ENCODE measurements around the gene PRKN. TPM values are rescaled to one million over a fixed set of nuclear protein-coding genes. Genes with fewer than 3 reads are reported as not detected.

PRKN gene
- total and polyA plus RNA-seq, 2 experiments from 2014 or later = 0.10 to 0.84 TPM

DNA sequence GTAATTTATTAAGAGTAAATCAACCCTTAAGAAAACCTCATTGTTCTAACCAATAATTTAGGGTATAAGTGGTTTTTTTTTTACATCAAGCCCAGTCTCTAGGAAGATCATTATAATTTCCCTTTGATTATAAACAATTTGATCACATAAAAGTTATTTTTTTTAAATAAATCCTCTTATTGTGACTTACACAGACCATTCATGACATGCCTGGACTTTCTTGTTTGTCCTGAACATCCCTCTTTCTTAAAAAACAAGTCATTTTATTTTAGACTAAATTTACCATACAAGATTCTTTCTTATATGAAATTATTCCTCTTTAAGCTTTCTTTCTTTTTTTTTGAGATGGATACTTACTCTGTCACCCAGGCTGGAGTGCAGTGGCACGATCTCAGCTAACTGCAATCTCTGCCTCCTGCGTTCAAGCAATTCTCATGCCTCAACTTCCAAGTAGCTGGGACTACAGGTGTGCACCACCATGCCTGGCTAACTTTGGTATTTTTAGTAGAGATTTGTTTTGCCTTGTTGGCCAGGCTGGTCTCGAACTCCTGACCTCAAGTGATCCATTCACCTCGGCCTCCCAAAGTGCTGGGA, 1400.1 kb downstream of the PRKN start (continued):
- no peak for TF ChIP-seq EZH2phosphoT487 (IDR thresholded peaks at IDR 0.05; ENCODE audit: unreplicated experiment)
- TF ChIP-seq, protein P1, sequence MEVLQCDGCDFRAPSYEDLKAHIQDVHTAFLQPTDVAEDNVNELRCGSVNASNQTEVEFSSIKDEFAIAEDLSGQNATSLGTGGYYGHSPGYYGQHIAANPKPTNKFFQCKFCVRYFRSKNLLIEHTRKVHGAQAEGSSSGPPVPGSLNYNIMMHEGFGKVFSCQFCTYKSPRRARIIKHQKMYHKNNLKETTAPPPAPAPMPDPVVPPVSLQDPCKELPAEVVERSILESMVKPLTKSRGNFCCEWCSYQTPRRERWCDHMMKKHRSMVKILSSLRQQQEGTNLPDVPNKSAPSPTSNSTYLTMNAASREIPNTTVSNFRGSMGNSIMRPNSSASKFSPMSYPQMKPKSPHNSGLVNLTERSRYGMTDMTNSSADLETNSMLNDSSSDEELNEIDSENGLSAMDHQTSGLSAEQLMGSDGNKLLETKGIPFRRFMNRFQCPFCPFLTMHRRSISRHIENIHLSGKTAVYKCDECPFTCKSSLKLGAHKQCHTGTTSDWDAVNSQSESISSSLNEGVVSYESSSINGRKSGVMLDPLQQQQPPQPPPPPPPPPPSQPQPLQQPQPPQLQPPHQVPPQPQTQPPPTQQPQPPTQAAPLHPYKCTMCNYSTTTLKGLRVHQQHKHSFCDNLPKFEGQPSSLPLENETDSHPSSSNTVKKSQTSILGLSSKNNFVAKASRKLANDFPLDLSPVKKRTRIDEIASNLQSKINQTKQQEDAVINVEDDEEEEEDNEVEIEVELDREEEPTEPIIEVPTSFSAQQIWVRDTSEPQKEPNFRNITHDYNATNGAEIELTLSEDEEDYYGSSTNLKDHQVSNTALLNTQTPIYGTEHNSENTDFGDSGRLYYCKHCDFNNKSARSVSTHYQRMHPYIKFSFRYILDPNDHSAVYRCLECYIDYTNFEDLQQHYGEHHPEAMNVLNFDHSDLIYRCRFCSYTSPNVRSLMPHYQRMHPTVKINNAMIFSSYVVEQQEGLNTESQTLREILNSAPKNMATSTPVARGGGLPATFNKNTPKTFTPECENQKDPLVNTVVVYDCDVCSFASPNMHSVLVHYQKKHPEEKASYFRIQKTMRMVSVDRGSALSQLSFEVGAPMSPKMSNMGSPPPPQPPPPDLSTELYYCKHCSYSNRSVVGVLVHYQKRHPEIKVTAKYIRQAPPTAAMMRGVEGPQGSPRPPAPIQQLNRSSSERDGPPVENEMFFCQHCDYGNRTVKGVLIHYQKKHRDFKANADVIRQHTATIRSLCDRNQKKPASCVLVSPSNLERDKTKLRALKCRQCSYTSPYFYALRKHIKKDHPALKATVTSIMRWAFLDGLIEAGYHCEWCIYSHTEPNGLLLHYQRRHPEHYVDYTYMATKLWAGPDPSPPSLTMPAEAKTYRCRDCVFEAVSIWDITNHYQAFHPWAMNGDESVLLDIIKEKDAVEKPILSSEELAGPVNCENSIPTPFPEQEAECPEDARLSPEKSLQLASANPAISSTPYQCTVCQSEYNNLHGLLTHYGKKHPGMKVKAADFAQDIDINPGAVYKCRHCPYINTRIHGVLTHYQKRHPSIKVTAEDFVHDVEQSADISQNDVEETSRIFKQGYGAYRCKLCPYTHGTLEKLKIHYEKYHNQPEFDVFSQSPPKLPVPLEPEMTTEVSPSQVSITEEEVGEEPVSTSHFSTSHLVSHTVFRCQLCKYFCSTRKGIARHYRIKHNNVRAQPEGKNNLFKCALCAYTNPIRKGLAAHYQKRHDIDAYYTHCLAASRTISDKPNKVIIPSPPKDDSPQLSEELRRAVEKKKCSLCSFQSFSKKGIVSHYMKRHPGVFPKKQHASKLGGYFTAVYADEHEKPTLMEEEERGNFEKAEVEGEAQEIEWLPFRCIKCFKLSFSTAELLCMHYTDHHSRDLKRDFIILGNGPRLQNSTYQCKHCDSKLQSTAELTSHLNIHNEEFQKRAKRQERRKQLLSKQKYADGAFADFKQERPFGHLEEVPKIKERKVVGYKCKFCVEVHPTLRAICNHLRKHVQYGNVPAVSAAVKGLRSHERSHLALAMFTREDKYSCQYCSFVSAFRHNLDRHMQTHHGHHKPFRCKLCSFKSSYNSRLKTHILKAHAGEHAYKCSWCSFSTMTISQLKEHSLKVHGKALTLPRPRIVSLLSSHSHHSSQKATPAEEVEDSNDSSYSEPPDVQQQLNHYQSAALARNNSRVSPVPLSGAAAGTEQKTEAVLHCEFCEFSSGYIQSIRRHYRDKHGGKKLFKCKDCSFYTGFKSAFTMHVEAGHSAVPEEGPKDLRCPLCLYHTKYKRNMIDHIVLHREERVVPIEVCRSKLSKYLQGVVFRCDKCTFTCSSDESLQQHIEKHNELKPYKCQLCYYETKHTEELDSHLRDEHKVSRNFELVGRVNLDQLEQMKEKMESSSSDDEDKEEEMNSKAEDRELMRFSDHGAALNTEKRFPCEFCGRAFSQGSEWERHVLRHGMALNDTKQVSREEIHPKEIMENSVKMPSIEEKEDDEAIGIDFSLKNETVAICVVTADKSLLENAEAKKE (CRISPR knock-in tag; IDR thresholded peaks at IDR 0.05) = no peak

DNA sequence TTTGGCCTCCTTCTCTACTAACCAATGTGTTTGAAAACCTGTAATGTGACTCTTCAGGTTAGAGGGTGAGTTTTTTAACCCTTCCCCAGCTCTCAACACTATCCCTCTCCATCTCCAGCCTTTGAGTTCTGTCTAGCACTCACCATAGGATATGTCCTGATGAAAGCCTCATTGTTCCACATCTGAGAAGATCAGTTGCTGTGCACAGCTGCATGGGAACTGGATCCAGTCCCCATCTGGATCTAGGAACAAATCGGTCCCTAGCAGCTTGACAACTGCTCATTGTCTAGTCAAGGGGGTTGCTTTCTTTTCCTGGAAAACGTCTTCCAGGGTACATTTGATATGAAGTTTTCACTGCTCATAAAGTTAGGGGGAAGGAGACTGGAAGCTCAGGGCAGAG, 1408.3 kb downstream of the PRKN start:
- Histone ChIP-seq H3K27me3 (ENCODE audit: insufficient read depth) (no peaks in the 10 kb centered on the region), H3K4me2 (no peak overlapping the region), H3K36me3 (ENCODE audit: insufficient read depth) (peaks cover 5% of the 10 kb centered on the region; the same call in 1 of the 2 replicates), H4K20me1 (replicated peaks; ENCODE audit: insufficient read depth) (no peaks in the 10 kb centered on the region), H3F3A (replicated peaks; ENCODE audit: low read depth) (no peaks in the 10 kb centered on the region), H3K27ac (ENCODE audit: low read depth) (no peak overlapping the region), H3K9me2 (ENCODE audit: insufficient read depth) (peaks cover 12% of the 10 kb centered on the region; the same call in 1 of the 2 replicates), H3K4me3 (no peak overlapping the region), H3K79me2 (replicated peaks; ENCODE audit: insufficient read depth) (no peaks in the 10 kb centered on the region), H3K4me1 (ENCODE audit: insufficient read depth) (peaks cover 5% of the 10 kb centered on the region; the same call in 1 of the 2 replicates), H2AFZ (no peak overlapping the region)
- Mint-ChIP-seq H3K9me3 (peaks cover 34% of the 10 kb centered on the region), H3K36me3 (ENCODE audit: low read depth) (peaks cover 26% of the 10 kb centered on the region), H3K4me1 (peaks cover 13% of the 10 kb centered on the region), H3K4me3 (no peak overlapping the region), H3K27ac (no peak overlapping the region), H3K27me3 (ENCODE audit: insufficient read depth, low read depth, poor library complexity) (no peaks in the 10 kb centered on the region)
- DNase-seq (ENCODE audit: low spot score) (no peak), ATAC-seq (no peak)
- TF ChIP-seq POLR2AphosphoS5 (IDR thresholded peaks at IDR 0.05; ENCODE audit: low read depth) = no peak
- no peak for TF ChIP-seq NANOG (IDR thresholded peaks at IDR 0.05; ENCODE audit: borderline replicate concordance)
- TF ChIP-seq, protein P2, sequence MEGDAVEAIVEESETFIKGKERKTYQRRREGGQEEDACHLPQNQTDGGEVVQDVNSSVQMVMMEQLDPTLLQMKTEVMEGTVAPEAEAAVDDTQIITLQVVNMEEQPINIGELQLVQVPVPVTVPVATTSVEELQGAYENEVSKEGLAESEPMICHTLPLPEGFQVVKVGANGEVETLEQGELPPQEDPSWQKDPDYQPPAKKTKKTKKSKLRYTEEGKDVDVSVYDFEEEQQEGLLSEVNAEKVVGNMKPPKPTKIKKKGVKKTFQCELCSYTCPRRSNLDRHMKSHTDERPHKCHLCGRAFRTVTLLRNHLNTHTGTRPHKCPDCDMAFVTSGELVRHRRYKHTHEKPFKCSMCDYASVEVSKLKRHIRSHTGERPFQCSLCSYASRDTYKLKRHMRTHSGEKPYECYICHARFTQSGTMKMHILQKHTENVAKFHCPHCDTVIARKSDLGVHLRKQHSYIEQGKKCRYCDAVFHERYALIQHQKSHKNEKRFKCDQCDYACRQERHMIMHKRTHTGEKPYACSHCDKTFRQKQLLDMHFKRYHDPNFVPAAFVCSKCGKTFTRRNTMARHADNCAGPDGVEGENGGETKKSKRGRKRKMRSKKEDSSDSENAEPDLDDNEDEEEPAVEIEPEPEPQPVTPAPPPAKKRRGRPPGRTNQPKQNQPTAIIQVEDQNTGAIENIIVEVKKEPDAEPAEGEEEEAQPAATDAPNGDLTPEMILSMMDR (conservative IDR thresholded peaks at IDR 0.05; ENCODE audit: low read depth in 2 of 2) = no peak
- TF ChIP-seq, protein P1 (CRISPR knock-in tag; IDR thresholded peaks at IDR 0.05) = no peak

Measured in GM23338 (cell line).